Neuron (in vitro differentiated cells): Measurements from ENCODE around the gene SHLD1.
"Not testable (repeated sequence)": the region's sequence is repeated elsewhere in the genome, so short reads cannot be mapped to it uniquely, and the experiment has no call there.

Experiments
- H2AFZ ChIP-seq: one replicate; pipeline ENCODE4 v1.6.1; 2013; ENCODE audit warnings: low read depth, mild to moderate bottlenecking, inconsistent platforms, low read length, moderate library complexity
- H3K27me3 ChIP-seq: one replicate; pipeline ENCODE4 v1.6.1; 2013; ENCODE audit warnings: low read length; ENCODE audit not compliant: insufficient read depth
- H3K36me3 ChIP-seq: one replicate; pipeline ENCODE4 v1.6.1; 2013; ENCODE audit warnings: low read length; ENCODE audit not compliant: insufficient read depth
- H3K4me1 ChIP-seq: one replicate; pipeline ENCODE4 v1.6.1; 2013; ENCODE audit warnings: low read length; ENCODE audit not compliant: insufficient read depth
- H3K4me3 ChIP-seq: 2 replicates; pipeline ENCODE4 v1.5.1; 2013; ENCODE audit warnings: mild to moderate bottlenecking, low read length, moderate library complexity
- H3K9me3 ChIP-seq: one replicate; pipeline ENCODE4 v1.6.1; 2013; ENCODE audit warnings: low read length

Gene SHLD1

DNA sequence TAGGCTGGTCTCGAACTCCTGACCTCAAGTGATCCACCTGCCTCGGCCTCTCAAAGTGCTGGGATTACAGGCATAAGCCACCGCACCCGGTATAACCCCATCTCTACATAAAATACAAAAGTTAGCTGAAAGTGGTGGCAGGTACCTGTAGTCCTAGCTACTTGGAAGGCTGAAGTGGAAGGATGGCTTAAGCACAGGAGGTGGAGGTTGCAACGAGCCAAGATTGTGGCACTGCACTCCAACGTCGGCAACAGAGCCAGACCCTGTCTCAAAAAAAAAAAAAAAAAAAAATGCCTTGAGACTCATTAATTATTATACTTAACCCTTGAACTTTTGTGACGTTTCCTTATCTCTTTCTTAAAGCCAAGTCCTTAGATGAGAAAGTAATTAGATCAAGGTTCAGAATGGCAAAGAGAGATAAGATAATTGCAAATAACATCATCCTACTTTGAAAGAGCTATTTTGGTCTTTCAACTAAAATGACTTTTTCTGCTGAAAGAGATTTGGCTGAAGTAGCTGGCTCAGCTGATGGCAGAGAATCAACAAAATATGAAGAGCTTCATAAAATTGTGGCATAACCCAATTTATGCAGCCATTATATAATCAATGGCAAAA, 4.7 kb upstream of the SHLD1 start:
- no peaks in the 10 kb centered on the region for H3K27me3 ChIP-seq
- no peaks in the 10 kb centered on the region for H3K36me3 ChIP-seq
- H3K4me1 ChIP-seq = no peaks in the 10 kb centered on the region
- no peak overlapping the region for H3K4me3 ChIP-seq
- H2AFZ ChIP-seq = no peak overlapping the region
- no peaks in the 10 kb centered on the region for H3K9me3 ChIP-seq

- Histone ChIP-seq H3K4me1 (peaks cover 4% of the 10 kb centered on the region), H3K4me3 (no peak overlapping the region), H3K36me3 (no peaks in the 10 kb centered on the region), H2AFZ (no peak overlapping the region), H3K27me3 (no peaks in the 10 kb centered on the region), H3K9me3 (no peaks in the 10 kb centered on the region)
These were observed 4.1 kb upstream of the SHLD1 start for GRCh38 chr20:5746064-5746463.

DNA sequence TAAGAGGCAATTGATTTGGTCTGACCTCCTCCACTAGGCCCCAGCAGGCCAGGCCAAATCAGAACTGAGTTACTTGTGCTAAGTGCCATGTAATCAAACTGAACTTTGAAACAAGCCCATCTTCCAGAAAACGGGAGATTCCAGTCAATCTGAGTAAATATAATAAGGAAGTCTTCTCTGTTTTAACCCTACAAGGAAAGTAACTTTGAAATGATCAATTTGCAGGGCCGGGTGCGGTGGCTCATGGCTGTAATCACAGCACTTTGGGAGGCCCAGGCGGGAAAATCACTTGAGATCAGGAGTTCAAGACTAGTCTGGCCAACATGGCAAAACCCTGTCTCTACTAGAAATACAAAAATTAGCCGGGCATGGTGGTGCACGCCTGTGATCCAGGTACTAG, 2.0 kb upstream of the SHLD1 start:
- H3K27me3 ChIP-seq = no peaks in the 10 kb centered on the region
- H2AFZ ChIP-seq = no peak overlapping the region
- H3K4me1 ChIP-seq = peaks cover 5% of the 10 kb centered on the region
- H3K9me3 ChIP-seq = no peaks in the 10 kb centered on the region
- no peak overlapping the region for H3K4me3 ChIP-seq
- H3K36me3 ChIP-seq = no peaks in the 10 kb centered on the region

DNA sequence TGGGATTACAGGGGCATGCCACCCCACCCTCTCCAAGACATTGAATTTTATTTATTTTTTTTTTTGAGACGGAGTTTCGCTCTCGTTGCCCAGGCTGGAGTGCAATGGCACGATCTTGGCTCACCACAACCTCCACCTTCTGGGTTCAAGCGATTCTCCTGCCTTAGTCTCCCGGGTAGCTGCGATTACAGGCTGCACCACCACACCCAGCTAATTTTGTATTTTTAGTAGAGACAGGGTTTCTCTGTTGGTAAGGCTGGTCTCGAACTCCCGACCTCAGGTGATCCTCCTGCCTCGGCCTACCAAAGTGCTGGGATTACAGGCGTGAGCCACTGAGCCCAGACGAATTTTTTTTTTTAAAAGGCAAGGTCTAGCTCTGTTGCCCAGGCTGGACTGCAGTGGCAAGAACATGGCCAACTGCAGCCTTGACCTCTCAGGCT, 669 bp upstream of the SHLD1 start:
- H2AFZ ChIP-seq = peak overlapping the region; percentile 97
- not testable (repeated sequence) for H3K27me3 ChIP-seq, H3K4me1 ChIP-seq, H3K36me3 ChIP-seq, H3K9me3 ChIP-seq, H3K4me3 ChIP-seq

- Histone ChIP-seq H3K27me3 (no peaks in the 10 kb centered on the region), H3K4me3 (no peak overlapping the region), H2AFZ (no peak overlapping the region), H3K4me1 (peaks cover 5% of the 10 kb centered on the region), H3K36me3 (no peaks in the 10 kb centered on the region), H3K9me3 (no peaks in the 10 kb centered on the region)
These were observed 1.7 kb downstream of the SHLD1 start for GRCh38 chr20:5751856-5752255.

- Histone ChIP-seq H3K9me3 (no peaks in the 10 kb centered on the region), H3K4me3 (no peak overlapping the region), H3K36me3 (peaks cover 3% of the 10 kb centered on the region), H3K4me1 (peaks cover 5% of the 10 kb centered on the region), H2AFZ (no peak overlapping the region), H3K27me3 (no peaks in the 10 kb centered on the region)
These were observed 3.6 kb downstream of the SHLD1 start for GRCh38 chr20:5753814-5754213.

DNA sequence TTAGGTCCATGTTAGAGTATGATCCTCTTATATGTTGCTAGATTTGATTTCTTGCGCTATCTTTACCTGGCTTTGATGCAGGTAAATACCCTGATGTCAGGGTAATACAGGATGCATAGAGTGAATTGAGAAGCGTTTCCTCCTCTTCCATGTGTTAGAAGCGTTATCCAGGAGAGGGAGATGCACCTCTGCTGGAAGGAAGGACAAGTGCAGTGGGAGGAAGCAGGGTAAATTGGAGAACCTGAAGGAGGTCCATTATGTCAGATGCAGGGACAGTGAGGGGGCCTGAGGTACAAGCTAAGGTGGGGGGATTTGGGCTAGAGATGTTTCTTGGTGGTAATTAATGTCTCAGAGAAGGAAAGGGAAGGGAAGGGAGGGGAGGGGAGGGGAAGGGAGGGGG, 7.7 kb downstream of the SHLD1 start:
- H2AFZ ChIP-seq = no peak overlapping the region
- H3K4me1 ChIP-seq = no peaks in the 10 kb centered on the region
- H3K27me3 ChIP-seq = no peaks in the 10 kb centered on the region
- peaks cover 3% of the 10 kb centered on the region for H3K36me3 ChIP-seq
- H3K9me3 ChIP-seq = no peaks in the 10 kb centered on the region
- no peak overlapping the region for H3K4me3 ChIP-seq

- Histone ChIP-seq H3K4me3 (no peak overlapping the region), H3K36me3 (peaks cover 4% of the 10 kb centered on the region), H2AFZ (no peak overlapping the region), H3K4me1 (no peaks in the 10 kb centered on the region), H3K27me3 (no peaks in the 10 kb centered on the region), H3K9me3 (no peaks in the 10 kb centered on the region)
These were observed 16.0 kb downstream of the SHLD1 start for GRCh38 chr20:5766085-5766764.

DNA sequence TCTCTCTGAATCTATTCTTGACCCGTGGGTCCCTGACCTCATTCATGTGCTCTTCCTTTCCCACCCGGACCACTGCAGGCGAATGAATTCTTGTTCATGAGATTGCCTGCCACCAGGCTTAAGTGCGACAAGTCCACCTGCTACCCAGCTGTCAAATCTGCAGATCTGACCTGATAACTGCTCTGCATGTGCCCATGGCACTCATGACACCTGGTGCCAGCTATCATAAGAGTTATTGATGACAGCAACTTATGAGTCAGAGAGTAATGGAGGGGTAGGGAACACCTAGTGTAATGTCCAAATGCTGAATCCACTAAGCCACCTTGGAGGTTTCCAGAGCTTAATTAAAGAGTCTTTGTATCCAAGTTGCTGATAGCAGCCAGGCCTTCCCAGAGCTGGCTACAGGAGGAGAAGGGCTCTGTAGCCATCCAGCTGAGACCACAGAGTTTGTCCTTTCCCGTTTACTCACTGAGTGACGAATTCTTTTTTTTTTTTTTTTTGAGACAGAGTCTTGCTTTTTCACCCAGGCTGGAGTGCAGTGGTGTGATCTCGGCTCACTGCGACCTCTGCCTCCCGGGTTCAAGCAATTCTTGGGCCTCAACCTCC, 17.4 kb downstream of the SHLD1 start:
- Histone ChIP-seq H3K4me1 (no peaks in the 10 kb centered on the region), H3K27me3 (no peaks in the 10 kb centered on the region), H3K9me3 (no peaks in the 10 kb centered on the region), H3K4me3 (no peak overlapping the region), H3K36me3 (peaks cover 4% of the 10 kb centered on the region), H2AFZ (no peak overlapping the region)

DNA sequence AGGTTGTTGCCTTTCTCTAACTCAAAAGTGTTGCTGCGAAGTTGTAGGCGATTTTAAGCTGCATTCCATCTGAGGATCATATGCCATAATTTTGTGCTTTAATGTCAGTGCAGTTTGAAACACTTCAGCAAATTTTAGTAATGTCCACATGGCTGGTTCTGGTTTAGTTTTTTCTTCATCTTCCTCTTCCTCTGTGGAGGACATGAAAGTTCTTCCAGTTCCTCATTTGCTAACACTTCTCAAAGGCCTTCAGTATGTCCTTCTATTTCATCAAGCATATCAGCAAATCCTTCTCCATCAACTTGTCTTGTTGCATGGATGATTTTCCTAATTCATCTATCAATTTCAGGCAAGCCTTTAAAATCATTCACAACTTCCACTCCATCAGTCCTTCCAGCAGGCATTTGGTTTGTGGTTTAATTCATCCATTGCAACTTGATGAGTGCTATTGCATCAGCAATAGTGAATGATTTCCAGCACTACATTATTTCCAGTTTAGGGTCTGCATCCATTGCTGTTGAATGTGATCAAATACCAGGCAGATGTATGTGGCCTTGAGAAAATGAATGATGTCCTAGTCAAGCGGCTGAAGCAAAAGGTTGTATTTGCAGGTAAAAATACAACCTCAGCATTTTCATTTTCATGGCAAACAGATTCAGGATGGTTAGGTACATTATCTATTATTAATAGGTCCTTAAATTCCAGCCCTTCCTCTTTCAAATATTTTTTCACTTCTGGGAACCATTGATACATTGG, 20.2 kb downstream of the SHLD1 start:
- peaks cover 11% of the 10 kb centered on the region for H3K36me3 ChIP-seq
- H3K9me3 ChIP-seq = no peaks in the 10 kb centered on the region
- no peak overlapping the region for H3K4me3 ChIP-seq
- H3K27me3 ChIP-seq = no peaks in the 10 kb centered on the region
- H2AFZ ChIP-seq = no peak overlapping the region
- H3K4me1 ChIP-seq = no peaks in the 10 kb centered on the region

DNA sequence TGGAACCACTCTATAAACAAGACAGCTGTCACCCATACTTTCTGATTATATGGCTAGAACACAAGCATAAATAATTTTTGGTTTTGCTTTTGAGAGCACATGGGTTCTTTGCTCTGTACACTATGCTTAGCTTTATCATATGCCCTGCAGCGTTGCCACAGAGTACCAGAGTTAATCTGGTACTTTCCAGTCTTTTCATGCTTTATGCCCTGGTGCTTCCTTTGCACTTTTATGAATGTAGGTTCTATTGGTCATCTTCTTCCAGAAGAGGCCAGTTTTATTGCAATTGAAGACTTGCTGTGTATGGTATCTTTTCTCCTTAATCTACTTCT, 20.8 kb downstream of the SHLD1 start:
- no peaks in the 10 kb centered on the region for H3K4me1 ChIP-seq
- H3K27me3 ChIP-seq = no peaks in the 10 kb centered on the region
- H2AFZ ChIP-seq = no peak overlapping the region
- no peak overlapping the region for H3K4me3 ChIP-seq
- H3K9me3 ChIP-seq = no peaks in the 10 kb centered on the region
- H3K36me3 ChIP-seq = peaks cover 11% of the 10 kb centered on the region

- no peak overlapping the region for H2AFZ ChIP-seq
- H3K4me3 ChIP-seq = no peak overlapping the region
- H3K9me3 ChIP-seq = no peaks in the 10 kb centered on the region
- H3K4me1 ChIP-seq = no peaks in the 10 kb centered on the region
- H3K27me3 ChIP-seq = no peaks in the 10 kb centered on the region
- peaks cover 10% of the 10 kb centered on the region for H3K36me3 ChIP-seq
These were observed 22.5 kb downstream of the SHLD1 start for GRCh38 chr20:5772704-5773103.

- Histone ChIP-seq H3K27me3 (no peaks in the 10 kb centered on the region), H2AFZ (no peak overlapping the region), H3K9me3 (no peaks in the 10 kb centered on the region), H3K36me3 (peaks cover 10% of the 10 kb centered on the region), H3K4me1 (no peaks in the 10 kb centered on the region), H3K4me3 (no peak overlapping the region)
These were observed 23.4 kb downstream of the SHLD1 start for GRCh38 chr20:5773589-5773988.
